CD14-positive monocyte (primary cell): ENCODE data around the gene FOXRED2. TPM values are rescaled to one million over a fixed set of nuclear protein-coding genes. Genes with fewer than 3 reads are reported as not detected.

Experiments
- DNase-seq, 3 donors: peaks; one replicate each; pipeline ENCODE4 v3.0.0-alpha.2; 2011 to 2022
- H2AFZ ChIP-seq: 2 replicates; pipeline ENCODE4 v1.6.0; 2012; ENCODE audit warnings: mild to moderate bottlenecking, low read depth, low read length, inconsistent platforms; ENCODE audit not compliant: insufficient read depth, poor library complexity, severe bottlenecking
- H3K27ac ChIP-seq, 2 donors: 1 replicate in 1 of 2; 2 replicates in 1 of 2; pipeline ENCODE4 v1.5.1; 2012 to 2013; ENCODE audit warnings: low read length in 2 of 2, control low read depth in 1 of 2, inconsistent platforms in 1 of 2, low read depth in 1 of 2, mild to moderate bottlenecking in 1 of 2
- H3K27me3 ChIP-seq, 2 donors: one replicate each; pipeline versions ENCODE4 v1.6.0 to v1.6.1; 2011 to 2013; ENCODE audit warnings: low read length in 2 of 2; ENCODE audit not compliant: control insufficient read depth in 2 of 2, insufficient read depth in 2 of 2
- H3K36me3 ChIP-seq, 2 donors: replicated peaks in 1 of 2; 1 replicate in 1 of 2; 2 replicates in 1 of 2; pipeline versions ENCODE4 v1.5.1 to v1.6.1; 2012 to 2013; ENCODE audit warnings: low read length in 2 of 2, control low read depth in 1 of 2, inconsistent platforms in 1 of 2, mild to moderate bottlenecking in 1 of 2; ENCODE audit not compliant: insufficient read depth in 2 of 2, control insufficient read depth in 1 of 2
- H3K4me1 ChIP-seq, 2 donors: 1 replicate in 1 of 2; 2 replicates in 1 of 2; pipeline versions ENCODE4 v1.5.1 to v1.6.1; 2012 to 2013; ENCODE audit warnings: low read length in 2 of 2, control low read depth in 1 of 2, inconsistent platforms in 1 of 2, mild to moderate bottlenecking in 1 of 2, moderate library complexity in 1 of 2; ENCODE audit not compliant: insufficient read depth in 2 of 2, control insufficient read depth in 1 of 2
- H3K4me2 ChIP-seq: replicated peaks from 2 replicates; pipeline ENCODE3; 2012; ENCODE audit warnings: low read length, moderate library complexity, mild to moderate bottlenecking; ENCODE audit not compliant: poor library complexity, severe bottlenecking; ENCODE audit errors: extremely low read depth
- H3K4me3 ChIP-seq, 3 experiments: fragments of 200-600 bp in 1 of 3; sonication (generic) in 1 of 3; replicated peaks in 1 of 3; 1 replicate in 2 of 3; 2 replicates in 1 of 3; pipeline ENCODE4 v1.5.1; 2011 to 2013; ENCODE audit warnings: low read length in 3 of 3, mild to moderate bottlenecking in 3 of 3, control low read depth in 2 of 3, low read depth in 2 of 3, inconsistent platforms in 1 of 3, moderate library complexity in 1 of 3
- H3K79me2 ChIP-seq: 2 replicates; pipeline ENCODE4 v1.6.0; 2012; ENCODE audit warnings: mild to moderate bottlenecking, control low read depth, inconsistent platforms, low read length, moderate library complexity; ENCODE audit not compliant: insufficient read depth
- H3K9ac ChIP-seq: 2 replicates; pipeline ENCODE4 v1.6.0; 2017; ENCODE audit warnings: low read length, mild to moderate bottlenecking; ENCODE audit not compliant: insufficient read depth, poor library complexity, severe bottlenecking
- H3K9me3 ChIP-seq, 2 donors: replicated peaks in 1 of 2; 1 replicate in 1 of 2; 2 replicates in 1 of 2; pipeline versions ENCODE4 v1.5.1 to v1.6.1; 2012 to 2013; ENCODE audit warnings: low read length in 2 of 2, control low read depth in 1 of 2; ENCODE audit not compliant: control insufficient read depth in 1 of 2, insufficient read depth in 1 of 2
- H4K20me1 ChIP-seq: 2 replicates; pipeline ENCODE4 v1.6.0; 2012; ENCODE audit warnings: mild to moderate bottlenecking, low read length, control low read depth, moderate library complexity; ENCODE audit not compliant: insufficient read depth
- H3K27ac Mint-ChIP-seq, 7 donors: one replicate each; pipeline ENCODE4 v1.8.0; 2020; ENCODE audit warnings: mild to moderate bottlenecking in 7 of 7, mixed read lengths in 7 of 7, moderate library complexity in 6 of 7, inconsistent platforms in 2 of 7
- H3K27me3 Mint-ChIP-seq, 3 donors: one replicate each; pipeline ENCODE4 v1.8.0; 2021 to 2022; ENCODE audit warnings: low read depth in 3 of 3, mild to moderate bottlenecking in 3 of 3, mixed read lengths in 3 of 3, moderate library complexity in 3 of 3, inconsistent platforms in 1 of 3
- H3K36me3 Mint-ChIP-seq, 2 donors: one replicate each; pipeline ENCODE4 v1.8.0; 2020; ENCODE audit warnings: mixed read lengths in 2 of 2, inconsistent platforms in 1 of 2, mild to moderate bottlenecking in 1 of 2
- H3K4me1 Mint-ChIP-seq: one replicate; pipeline ENCODE4 v1.8.0; 2020; ENCODE audit warnings: mild to moderate bottlenecking, mixed read lengths
- H3K4me3 Mint-ChIP-seq, 2 donors: one replicate each; pipeline ENCODE4 v1.8.0; 2020; ENCODE audit warnings: mild to moderate bottlenecking in 2 of 2, mixed read lengths in 2 of 2, moderate library complexity in 1 of 2
- H3K9me3 Mint-ChIP-seq, 7 donors: one replicate each; pipeline ENCODE4 v1.8.0; 2020 to 2022; ENCODE audit warnings: mixed read lengths in 7 of 7, mild to moderate bottlenecking in 6 of 7, moderate library complexity in 6 of 7, inconsistent platforms in 2 of 7
- CTCF ChIP-seq: fragments of 200-600 bp; IDR thresholded peaks from one replicate; pipeline ENCODE4 v1.8.0; 2022; ENCODE audit warnings: antibody characterized with exemption, mild to moderate bottlenecking
- WGBS: methylation state at CpG from one replicate; pipeline ENCODE4 v1.1.5; 2013; ENCODE audit warnings: missing lambda C conversion rate; ENCODE audit not compliant: insufficient coverage; 5-methylcytosine and 5-hydroxymethylcytosine counted together
- intact Hi-C, 2 donors: fragments of 100-400 bp; cut with micrococcal nuclease; formaldehyde crosslinking; loops; one replicate each; pipeline versions ENCODE4 v1.15.0 to v1.15.1; 2023
- polyA plus RNA-seq, 3 donors: library from polyadenylated mRNA; depleted of rRNA in 1 of 3; unstranded in 2 of 3; stranded (reverse) in 1 of 3; fragments of 300-500 nt in 2 of 3; fragments of >200 nt in 1 of 3; fragmentation: Illumina TruSeq in 2 of 3; gene quantifications; 1 replicate in 2 of 3; 2 replicates in 1 of 3; pipeline ENCODE4 v1.2.3, GENCODE V29; 2012 to 2021

The FOXRED2 gene
- polyA plus RNA-seq, 3 donors: 1.5 to 2.0 (median 1.9) TPM

- no peaks in the 10 kb centered on the region for H4K20me1 ChIP-seq
- H3K27me3 Mint-ChIP-seq: peaks cover 0 to 3% (median 0%) of the 10 kb centered on the region in 3 donors
- H3K27me3 ChIP-seq: no peaks in the 10 kb centered on the region
- WGBS: 0% methylated on average over 37 of the region's 62 CpGs
- peak within 1 kb of the TSS; percentile 88 for H3K9ac ChIP-seq
- peak within 1 kb of the TSS; percentile 87 to 93 for H3K4me3 Mint-ChIP-seq
- peak within 1 kb of the TSS; percentile 89 for H2AFZ ChIP-seq
- H3K9me3 ChIP-seq: peaks cover 1 to 5% of the 10 kb centered on the region in 2 donors
- intact Hi-C loops: loop anchor here in 1 of 2 donors (1.0 kb wide), 1 partner anchor 48 kb away; the partner anchor contains the start of gene EIF3D
- H3K9me3 Mint-ChIP-seq: peaks cover 0 to 6% (median 3%) of the 10 kb centered on the region in 7 donors
- H3K36me3 ChIP-seq: peaks cover 22 to 39% of the 10 kb centered on the region in 2 donors
- no peak for TF ChIP-seq CTCF
- peak within 1 kb of the TSS; percentile 79 to 88 (median 84) for H3K4me3 ChIP-seq
- H3K79me2 ChIP-seq: peaks cover 32% of the 10 kb centered on the region
- peak within 1 kb of the TSS; percentile 98 to 100 (median 99) for H3K27ac Mint-ChIP-seq
- peaks cover 10% of the 10 kb centered on the region for H3K4me1 Mint-ChIP-seq
- peak; percentile 94 to 96 (median 95) for DNase-seq
- H3K4me1 ChIP-seq: peaks cover 14 to 20% of the 10 kb centered on the region in 2 donors
- peak within 1 kb of the TSS; percentile 94 to 96 for H3K27ac ChIP-seq
- peaks cover 32 to 44% of the 10 kb centered on the region in 2 donors for H3K36me3 Mint-ChIP-seq
- H3K4me2 ChIP-seq: peak within 1 kb of the TSS; percentile 68
Measured at GRCh38 chr22:36481393-36482168, 25.3 kb downstream of the FOXRED2 start, which contains the start of gene TXN2. Gene TXN2, minus strand, starts transcription at chr22:36481640. Its CDS starts 803 bp downstream, at chr22:36480837.

- no peaks in the 10 kb centered on the region for H3K27me3 ChIP-seq
- H3K4me1 ChIP-seq: peaks cover 14 to 20% of the 10 kb centered on the region in 2 donors
- peak in 1 of 3 donors; percentile 64 for DNase-seq
- peaks cover 27 to 44% of the 10 kb centered on the region in 2 donors for H3K36me3 ChIP-seq
- H3K27ac ChIP-seq: peak overlapping the region; percentile 94 to 96
- peak overlapping the region; percentile 87 to 93 for H3K4me3 Mint-ChIP-seq
- intact Hi-C loops: loop anchor here in 1 of 2 donors (1.0 kb wide), 1 partner anchor 48 kb away; the partner anchor contains the start of gene EIF3D
- H3K9ac ChIP-seq: peak overlapping the region; percentile 88
- WGBS: 9% methylated on average over 7 of the region's 9 CpGs
- H3K9me3 Mint-ChIP-seq: no peaks in the 10 kb centered on the region
- H3K36me3 Mint-ChIP-seq: peaks cover 35 to 44% of the 10 kb centered on the region in 2 donors
- peaks cover 35% of the 10 kb centered on the region for H3K79me2 ChIP-seq
- peak overlapping the region; percentile 79 to 88 (median 84) for H3K4me3 ChIP-seq
- H2AFZ ChIP-seq: peak overlapping the region; percentile 89
- H3K9me3 ChIP-seq: no peaks in the 10 kb centered on the region
- H3K27me3 Mint-ChIP-seq: peaks cover 0 to 3% (median 0%) of the 10 kb centered on the region in 3 donors
- TF ChIP-seq CTCF: no peak
- H4K20me1 ChIP-seq: no peaks in the 10 kb centered on the region
- H3K4me2 ChIP-seq: peak overlapping the region; percentile 68
- peaks cover 10% of the 10 kb centered on the region for H3K4me1 Mint-ChIP-seq
- H3K27ac Mint-ChIP-seq: peak overlapping the region; percentile 98 to 100 (median 99)
Measured at GRCh38 chr22:36480941-36481392, 25.9 kb downstream of the FOXRED2 start.
